K562 (cell line): Measurements from ENCODE around the gene INPP5K. TPM values are rescaled to one million over a fixed set of nuclear protein-coding genes. Genes with fewer than 3 reads are reported as not detected.
A peak's percentile ranks its signal among the peaks of the same experiment; 100 is the strongest.

Experiments used
- ATAC-seq: fragments of 200-7000 bp; cut with Tn5 transposase; 3 replicates; pipeline ENCODE4 v1.9.1; 2020; ENCODE audit warnings: moderate library complexity
- BruUV-seq: library from RNA; stranded (reverse); fragments of 400-500 nt; replicated peaks from 2 replicates; lab custom pipeline; 2021; lab: Mats Ljungman, UMichigan
- CTCF ChIA-PET: fragments of 300-600 bp; formaldehyde crosslinking; extraction: SDS; loops from one replicate; lab custom pipeline; 2021; ENCODE audit warnings: low intra/inter-chr PET ratio; lab: Yijun Ruan, JAX
- POLR2A ChIA-PET: fragments of 300-600, 350-650 bp; sonication (Branson Sonifier 250); formaldehyde crosslinking; extraction: SDS; loops from one replicate; lab custom pipeline; 2021; ENCODE audit warnings: antibody characterized with exemption, inconsistent platforms; lab: Yijun Ruan, JAX
- DNase-seq, 4 experiments: peaks; one replicate each; pipeline versions ENCODE4 v3.0.0 to v3.0.0-alpha.2; 2011 to 2018; ENCODE audit warnings: low spot score in 3 of 4, mixed read lengths in 3 of 4; ENCODE audit errors: extremely low read depth in 1 of 4
- FAIRE-seq: peaks from 2 replicates; lab custom pipeline; 2011; peaks lifted over from hg19 to GRCh38; lab: Jason Lieb, UNC
- H2AFZ ChIP-seq: 2 replicates; pipeline ENCODE4 v1.6.0; 2011; ENCODE audit warnings: low read depth, low read length, control low read depth, inconsistent platforms
- H3K27ac ChIP-seq: fragments of 200-600 bp; 3 replicates; pipeline ENCODE4 v1.8.0; 2011; ENCODE audit warnings: low read depth, mild to moderate bottlenecking, control low read depth, inconsistent platforms, low read length, moderate library complexity, mixed read lengths; ENCODE audit errors: extremely low read depth
- H3K27me3 ChIP-seq, 2 experiments: fragments of 300-600 bp in 1 of 2; 2 replicates in 1 of 2; 3 replicates in 1 of 2; pipeline versions ENCODE4 v1.6.0 to v1.8.0; 2011; ENCODE audit warnings: inconsistent platforms in 2 of 2, low read length in 2 of 2, mild to moderate bottlenecking in 1 of 2, mixed read lengths in 1 of 2, moderate library complexity in 1 of 2; ENCODE audit not compliant: control insufficient read depth in 2 of 2, insufficient read depth in 2 of 2
- H3K36me3 ChIP-seq: fragments of 300-600 bp; 3 replicates; pipeline ENCODE4 v1.8.0; 2011; ENCODE audit warnings: mild to moderate bottlenecking, low read length, inconsistent platforms; ENCODE audit not compliant: control insufficient read depth, insufficient read depth
- H3K4me1 ChIP-seq, 2 experiments: fragments of 200-600 bp in 1 of 2; replicated peaks in 1 of 2; 2 replicates in 1 of 2; 3 replicates in 1 of 2; pipeline versions ENCODE4 v1.5.1 to v1.8.0; 2011; ENCODE audit warnings: inconsistent platforms in 2 of 2, low read length in 2 of 2, mild to moderate bottlenecking in 1 of 2, mixed read lengths in 1 of 2, moderate library complexity in 1 of 2; ENCODE audit not compliant: control insufficient read depth in 2 of 2, insufficient read depth in 2 of 2
- H3K4me2 ChIP-seq: 2 replicates; pipeline ENCODE4 v1.6.1; 2011; ENCODE audit warnings: low read length, control low read depth, inconsistent platforms, mixed read lengths; ENCODE audit not compliant: insufficient read depth
- H3K4me3 ChIP-seq: fragments of 200-600 bp; sonication (generic), shearing (Covaris generic); 2 replicates; pipeline ENCODE4 v1.5.1; 2016; ENCODE audit warnings: control low read depth, inconsistent platforms
- H3K79me2 ChIP-seq: fragments of 200-600 bp; 3 replicates; pipeline ENCODE4 v1.8.0; 2011; ENCODE audit warnings: low read length, inconsistent platforms; ENCODE audit not compliant: control insufficient read depth, insufficient read depth
- H3K9ac ChIP-seq, 2 experiments: 2 replicates each; pipeline versions ENCODE4 v1.6.0 to v1.6.1; 2011; ENCODE audit warnings: low read depth in 2 of 2, low read length in 2 of 2, control low read depth in 1 of 2, inconsistent platforms in 1 of 2, mild to moderate bottlenecking in 1 of 2, mixed read lengths in 1 of 2; ENCODE audit not compliant: insufficient read depth in 1 of 2
- H3K9me1 ChIP-seq: one replicate; pipeline ENCODE4 v1.6.0; 2011; ENCODE audit warnings: inconsistent platforms, mild to moderate bottlenecking, low read length, moderate library complexity; ENCODE audit not compliant: control insufficient read depth, insufficient read depth
- H3K9me3 ChIP-seq: replicated peaks from 2 replicates; pipeline ENCODE4 v1.5.1; 2011; ENCODE audit warnings: low read depth, low read length, inconsistent platforms; ENCODE audit not compliant: control insufficient read depth, insufficient read depth
- H4K20me1 ChIP-seq: replicated peaks from 2 replicates; pipeline ENCODE4 v1.6.1; 2011; ENCODE audit warnings: low read length, inconsistent platforms, mixed read lengths; ENCODE audit not compliant: control insufficient read depth, insufficient read depth
- DMBX1 ChIP-seq: fragments of 250-450 bp; sonication (Bioruptor Pico); IDR thresholded peaks from 2 replicates; pipeline ENCODE4 v1.8.0; 2022; ENCODE audit warnings: inconsistent platforms, mild to moderate bottlenecking, moderate library complexity, borderline replicate concordance
- ELK1 ChIP-seq: sonication (generic); formaldehyde crosslinking; IDR thresholded peaks from 2 replicates; pipeline ENCODE4 v1.8.1; 2022; ENCODE audit warnings: missing genetic modification reagents
- NFIX ChIP-seq: fragments of 250-450 bp; sonication (Bioruptor Pico); IDR thresholded peaks from 2 replicates; pipeline ENCODE4 v1.4.0; 2020; ENCODE audit warnings: low read depth, mild to moderate bottlenecking, moderate library complexity
- NFYB ChIP-seq: IDR thresholded peaks from 2 replicates; pipeline ENCODE4 v1.6.1; 2011; ENCODE audit warnings: mild to moderate bottlenecking, moderate library complexity; ENCODE audit not compliant: insufficient read length; ENCODE audit errors: extremely low read depth
- RAD21 ChIP-seq, 2 experiments: fragments of 250-450 bp in 1 of 2; fragments of 450-650 bp in 1 of 2; sonication (Bioruptor Pico) in 1 of 2; formaldehyde crosslinking in 1 of 2; IDR thresholded peaks in 1 of 2; conservative IDR thresholded peaks in 1 of 2; 2 replicates each; pipeline versions ENCODE4 v1.4.0 to v1.8.0; 2020 to 2022; ENCODE audit warnings: mild to moderate bottlenecking in 2 of 2, moderate library complexity in 1 of 2
- REST ChIP-seq, 2 experiments: fragments of 450-650 bp; formaldehyde crosslinking in 1 of 2; IDR thresholded peaks; 2 replicates each; pipeline versions ENCODE4 v1.4.0 to v1.6.1; 2014 to 2020; ENCODE audit warnings: mild to moderate bottlenecking in 2 of 2, borderline replicate concordance in 1 of 2, low read depth in 1 of 2
- SMC3 ChIP-seq: conservative IDR thresholded peaks from 2 replicates; pipeline ENCODE4 v1.6.1; 2011; ENCODE audit warnings: low read depth, low read length, improper control_type of control experiment; ENCODE audit not compliant: insufficient read depth
- ZNF511 ChIP-seq: sonication (generic); formaldehyde crosslinking; IDR thresholded peaks from 2 replicates; pipeline ENCODE4 v1.8.0; 2022; ENCODE audit warnings: mild to moderate bottlenecking, missing genetic modification reagents
- WGBS: fragments of 100-300 bp; shearing (Covaris generic); methylation state at CpG from one replicate; pipeline ENCODE4 v1.1.6; 2016; ENCODE audit warnings: low coverage, mixed read lengths; ENCODE audit not compliant: insufficient coverage; ENCODE audit errors: missing lambda C conversion rate; 5-methylcytosine and 5-hydroxymethylcytosine counted together
- in situ Hi-C: fragments of 300-500 bp; cut with MboI; formaldehyde crosslinking; loops from 4 replicates; pipeline ENCODE4 v1.15.0; 2018; ENCODE audit warnings: inconsistent platforms, mixed read lengths
- intact Hi-C: fragments of 100-400 bp; cut with micrococcal nuclease; formaldehyde crosslinking; loops from 2 replicates; pipeline ENCODE4 v1.14.2; 2022
- polyA plus RNA-seq, 8 experiments: library from polyadenylated mRNA; depleted of rRNA in 4 of 8; stranded (reverse) in 5 of 8; unstranded in 3 of 8; fragments of >200 nt; fragmentation: Nextera tagmentation in 2 of 8; fragmentation: Illumina TruSeq in 1 of 8; extraction: Ambion mirVana in 2 of 8; extraction: Trizol in 1 of 8; gene quantifications; 2 replicates each; pipeline versions ENCODE4 v1.2.1 to v1.2.3, GENCODE V29; 2011 to 2014; ENCODE audit warnings: inconsistent platforms in 1 of 8, missing spikeins in 1 of 8
- total RNA-seq, 7 experiments: library from RNA; depleted of rRNA in 6 of 7; stranded (reverse); fragments of >200 nt in 6 of 7; fragmentation: Illumina TruSeq in 2 of 7; extraction: Trizol in 2 of 7; gene quantifications; 2 replicates each; pipeline versions ENCODE4 v1.2.1 to v1.2.3, GENCODE V29; 2011 to 2021; ENCODE audit warnings: low replicate concordance in 1 of 7

The INPP5K gene
- total and polyA plus RNA-seq, 9 of the 15 experiments (the other 6 are each of a cell fraction or from before 2014, with no cell fraction given), result 0.63 to 15.1 (median 10.1) TPM

GRCh38 chr17:1532836-1533602 is 16.6 kb upstream of the INPP5K start:
- FAIRE-seq (peak; percentile 74), DNase-seq (peak; percentile 27 to 53 (median 38)), ATAC-seq (peak; percentile 95)
- 38% methylated on average over 6 of the region's 10 CpGs for WGBS
- H3K9me3 ChIP-seq, result no peaks in the 10 kb centered on the region
- no peaks in the 10 kb centered on the region for H4K20me1 ChIP-seq
- no TSS peak for BruUV-seq
- peaks cover 53% of the 10 kb centered on the region; the same call in 2 of the 3 replicates for H3K36me3 ChIP-seq
- no peak overlapping the region for H2AFZ ChIP-seq
- no peaks in the 10 kb centered on the region for H3K79me2 ChIP-seq
- no peaks in the 10 kb centered on the region for H3K27me3 ChIP-seq
- in situ Hi-C loops (no loop called here), intact Hi-C loops (no loop called here)
- no peak overlapping the region for H3K4me2 ChIP-seq
- H3K4me1 ChIP-seq, result no peaks in the 10 kb centered on the region; a peak in 1 of 5 replicates
- H3K9ac ChIP-seq, result no peak overlapping the region
- POLR2A ChIA-PET, result interaction anchor here (0.6 to 1.2 kb wide), 8 partner anchors 9 to 328 kb away, joined by 3 to 7 read pairs (median 3); partner anchors contain the start of gene INPP5K
- H3K4me3 ChIP-seq, result no peak overlapping the region
- CTCF ChIA-PET, result interaction anchor here (0.9 to 1.2 kb wide), 2 partner anchors 167 to 273 kb away, joined by 3 to 5 read pairs; no protein-coding TSS in a partner anchor
- no peaks in the 10 kb centered on the region for H3K9me1 ChIP-seq
- no peak overlapping the region for H3K27ac ChIP-seq
- no peak for TF ChIP-seq DMBX1 (CRISPR knock-in tag)
- no peak for TF ChIP-seq ZNF511 (CRISPR knock-in tag)
- peak; percentile 45; the same call in 1 of the 2 replicates for TF ChIP-seq REST (IDR thresholded peaks at IDR 0.05; ENCODE audit: borderline replicate concordance)
- no peak for TF ChIP-seq REST (CRISPR knock-in tag; IDR thresholded peaks at IDR 0.05; ENCODE audit: low read depth)
- no peak for TF ChIP-seq NFYB
- TF ChIP-seq NFIX, result no peak
- TF ChIP-seq RAD21 (CRISPR knock-in tag; conservative IDR thresholded peaks at IDR 0.05 in 1 of 2, IDR thresholded peaks at IDR 0.05 in 1 of 2), result peak; percentile 30 to 66
- no peak for TF ChIP-seq ELK1 (CRISPR knock-in tag)
- 0 out of 2 replicates have a peak, but pooled peaks have one; percentile 29 for TF ChIP-seq SMC3
